NB4 (cell line): Measurements from ENCODE around the gene CASZ1.

Source experiments
- DNase-seq: peaks from one replicate; pipeline ENCODE4 v3.0.0; 2010; ENCODE audit warnings: low read depth
- H3K4me3 ChIP-seq: one replicate; pipeline ENCODE4 v1.5.1; 2011; ENCODE audit warnings: mild to moderate bottlenecking, low read depth, low read length, moderate library complexity
- MYC ChIP-seq: IDR thresholded peaks from 2 replicates; pipeline ENCODE4 v1.6.1; 2011; ENCODE audit warnings: low read depth, low read length
- POLR2A ChIP-seq: IDR thresholded peaks from 2 replicates; pipeline ENCODE4 v1.6.1; 2011; ENCODE audit warnings: mild to moderate bottlenecking; ENCODE audit not compliant: insufficient read length; ENCODE audit errors: extremely low read depth
- TF ChIP-seq, protein P1 (sequence below): IDR thresholded peaks from 2 replicates; pipeline ENCODE4 v1.6.1; 2011; ENCODE audit warnings: low read depth, low read length
- TF ChIP-seq, protein P2 (sequence below): IDR thresholded peaks from one replicate; pipeline ENCODE4 v1.5.1; 2012; ENCODE audit warnings: low read depth, low read length

Gene CASZ1

DNA sequence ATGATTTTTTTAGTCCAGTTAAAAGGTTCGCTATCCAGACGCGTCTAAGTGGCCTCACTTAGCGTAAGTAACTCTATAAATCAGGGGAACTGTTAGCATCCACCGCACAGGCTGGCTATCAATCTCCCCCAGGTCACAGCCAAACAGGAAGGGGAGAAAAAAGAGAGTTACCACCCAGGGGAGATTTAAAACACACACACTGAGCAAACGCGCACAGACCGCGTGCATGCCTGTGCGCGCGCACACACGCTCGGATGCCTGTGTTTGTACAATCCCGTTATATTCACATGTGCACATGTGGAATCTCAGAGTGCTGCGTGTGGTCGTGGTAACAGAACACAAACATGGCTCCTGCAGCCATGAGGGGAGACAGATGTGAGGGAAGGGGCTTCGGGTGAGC lies 125.4 kb downstream of the CASZ1 start:
- no peak overlapping the region for H3K4me3 ChIP-seq
- no peak for DNase-seq
- TF ChIP-seq, protein P1, sequence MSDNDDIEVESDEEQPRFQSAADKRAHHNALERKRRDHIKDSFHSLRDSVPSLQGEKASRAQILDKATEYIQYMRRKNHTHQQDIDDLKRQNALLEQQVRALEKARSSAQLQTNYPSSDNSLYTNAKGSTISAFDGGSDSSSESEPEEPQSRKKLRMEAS: no peak
- TF ChIP-seq POLR2A: no peak
- no peak for TF ChIP-seq MYC
- TF ChIP-seq, protein P2, sequence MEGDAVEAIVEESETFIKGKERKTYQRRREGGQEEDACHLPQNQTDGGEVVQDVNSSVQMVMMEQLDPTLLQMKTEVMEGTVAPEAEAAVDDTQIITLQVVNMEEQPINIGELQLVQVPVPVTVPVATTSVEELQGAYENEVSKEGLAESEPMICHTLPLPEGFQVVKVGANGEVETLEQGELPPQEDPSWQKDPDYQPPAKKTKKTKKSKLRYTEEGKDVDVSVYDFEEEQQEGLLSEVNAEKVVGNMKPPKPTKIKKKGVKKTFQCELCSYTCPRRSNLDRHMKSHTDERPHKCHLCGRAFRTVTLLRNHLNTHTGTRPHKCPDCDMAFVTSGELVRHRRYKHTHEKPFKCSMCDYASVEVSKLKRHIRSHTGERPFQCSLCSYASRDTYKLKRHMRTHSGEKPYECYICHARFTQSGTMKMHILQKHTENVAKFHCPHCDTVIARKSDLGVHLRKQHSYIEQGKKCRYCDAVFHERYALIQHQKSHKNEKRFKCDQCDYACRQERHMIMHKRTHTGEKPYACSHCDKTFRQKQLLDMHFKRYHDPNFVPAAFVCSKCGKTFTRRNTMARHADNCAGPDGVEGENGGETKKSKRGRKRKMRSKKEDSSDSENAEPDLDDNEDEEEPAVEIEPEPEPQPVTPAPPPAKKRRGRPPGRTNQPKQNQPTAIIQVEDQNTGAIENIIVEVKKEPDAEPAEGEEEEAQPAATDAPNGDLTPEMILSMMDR: no peak

DNA sequence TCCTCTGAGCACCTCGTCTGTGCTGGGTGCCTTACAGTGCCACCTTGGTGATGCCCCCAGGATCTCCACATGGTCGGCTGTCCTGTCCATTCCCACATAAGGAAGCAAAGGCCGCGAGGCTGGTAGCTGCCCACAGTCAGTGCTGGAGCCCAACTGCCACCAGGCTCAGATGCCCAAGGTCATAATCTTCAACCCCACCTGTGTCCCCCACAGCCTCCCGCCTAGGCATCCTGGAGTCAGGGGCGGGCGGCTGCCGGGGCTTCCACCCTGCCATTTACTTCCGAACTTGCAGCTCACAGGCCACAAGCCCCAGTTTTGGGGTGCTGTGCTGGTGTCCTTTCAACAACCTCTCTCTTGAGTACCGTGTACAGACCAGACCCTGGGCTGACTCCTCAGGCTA lies 126.3 kb downstream of the CASZ1 start:
- DNase-seq: no peak
- no peak for TF ChIP-seq MYC
- no peak for TF ChIP-seq POLR2A
- TF ChIP-seq, protein P1: no peak
- TF ChIP-seq, protein P2: no peak
- H3K4me3 ChIP-seq: no peak overlapping the region

DNA sequence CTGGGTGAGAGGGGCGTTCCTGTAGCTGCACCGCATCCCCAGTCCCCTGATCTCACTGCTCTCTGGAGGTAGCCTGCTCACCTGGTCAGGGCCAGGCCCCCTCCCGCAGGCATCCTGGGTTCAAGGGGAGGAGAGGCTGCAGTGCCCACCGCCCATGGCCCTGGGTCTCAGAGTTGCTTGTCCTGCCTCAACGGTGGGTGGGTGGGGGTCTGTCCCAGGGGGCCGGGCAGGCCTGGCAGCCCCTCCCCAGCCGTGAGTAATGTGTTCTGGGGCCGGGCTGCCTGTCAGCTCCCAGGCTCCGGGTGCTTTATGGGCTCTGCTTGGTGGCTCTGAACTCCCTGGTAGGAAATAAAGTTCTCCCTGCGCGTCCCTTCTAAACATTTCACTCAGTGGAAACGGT lies 126.9 kb downstream of the CASZ1 start:
- TF ChIP-seq POLR2A (no peak), MYC (no peak)
- TF ChIP-seq, protein P1: no peak
- TF ChIP-seq, protein P2: no peak
- DNase-seq: no peak
- no peak overlapping the region for H3K4me3 ChIP-seq

DNA sequence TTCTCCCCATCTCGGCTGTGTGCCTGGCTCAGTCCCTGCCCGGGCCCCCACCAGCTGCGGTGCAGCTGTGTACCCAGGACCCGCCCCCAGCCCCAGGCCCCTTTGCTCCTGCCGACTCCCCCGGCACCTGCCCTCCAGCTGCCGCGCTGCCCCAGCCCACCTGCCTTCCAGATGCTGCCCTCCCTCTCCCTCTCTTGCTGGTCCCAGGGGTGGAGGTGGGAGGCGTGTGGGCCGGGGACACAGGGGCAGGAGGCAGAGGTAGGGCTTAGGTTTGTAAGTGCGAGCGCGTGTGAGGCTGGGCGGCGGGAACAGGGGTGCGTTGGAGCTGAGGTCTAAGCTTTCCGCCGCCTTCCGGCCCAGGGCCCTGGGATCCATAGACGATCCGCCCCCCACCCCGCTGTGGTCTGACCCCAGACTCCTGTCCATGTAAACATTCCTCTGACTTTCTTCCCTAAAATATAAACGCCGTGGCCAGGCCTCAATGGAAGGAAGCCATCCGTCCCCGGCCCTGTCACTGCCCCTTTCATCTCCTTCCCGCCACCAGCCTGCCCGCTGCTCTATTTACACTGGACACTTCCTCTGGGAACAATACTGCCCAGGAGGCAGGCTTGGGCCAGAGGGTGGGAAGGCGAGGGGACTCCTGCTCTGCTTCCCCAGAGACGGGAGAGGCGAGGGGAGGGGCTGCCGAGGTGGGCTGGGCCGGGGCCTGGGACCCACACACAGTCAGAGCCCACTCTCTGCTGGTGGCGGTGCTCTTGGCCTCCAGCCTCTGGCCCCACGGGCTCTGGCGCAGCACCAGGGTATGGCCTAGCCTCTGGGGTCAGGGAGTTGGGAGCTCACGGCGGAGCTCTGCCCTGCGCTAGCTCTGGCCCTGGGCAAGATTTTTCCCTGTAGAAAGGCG lies 128.3 kb downstream of the CASZ1 start:
- no peak overlapping the region for H3K4me3 ChIP-seq
- TF ChIP-seq, protein P1: no peak
- TF ChIP-seq POLR2A (no peak), MYC (no peak)
- TF ChIP-seq, protein P2: no peak
- DNase-seq: no peak

DNA sequence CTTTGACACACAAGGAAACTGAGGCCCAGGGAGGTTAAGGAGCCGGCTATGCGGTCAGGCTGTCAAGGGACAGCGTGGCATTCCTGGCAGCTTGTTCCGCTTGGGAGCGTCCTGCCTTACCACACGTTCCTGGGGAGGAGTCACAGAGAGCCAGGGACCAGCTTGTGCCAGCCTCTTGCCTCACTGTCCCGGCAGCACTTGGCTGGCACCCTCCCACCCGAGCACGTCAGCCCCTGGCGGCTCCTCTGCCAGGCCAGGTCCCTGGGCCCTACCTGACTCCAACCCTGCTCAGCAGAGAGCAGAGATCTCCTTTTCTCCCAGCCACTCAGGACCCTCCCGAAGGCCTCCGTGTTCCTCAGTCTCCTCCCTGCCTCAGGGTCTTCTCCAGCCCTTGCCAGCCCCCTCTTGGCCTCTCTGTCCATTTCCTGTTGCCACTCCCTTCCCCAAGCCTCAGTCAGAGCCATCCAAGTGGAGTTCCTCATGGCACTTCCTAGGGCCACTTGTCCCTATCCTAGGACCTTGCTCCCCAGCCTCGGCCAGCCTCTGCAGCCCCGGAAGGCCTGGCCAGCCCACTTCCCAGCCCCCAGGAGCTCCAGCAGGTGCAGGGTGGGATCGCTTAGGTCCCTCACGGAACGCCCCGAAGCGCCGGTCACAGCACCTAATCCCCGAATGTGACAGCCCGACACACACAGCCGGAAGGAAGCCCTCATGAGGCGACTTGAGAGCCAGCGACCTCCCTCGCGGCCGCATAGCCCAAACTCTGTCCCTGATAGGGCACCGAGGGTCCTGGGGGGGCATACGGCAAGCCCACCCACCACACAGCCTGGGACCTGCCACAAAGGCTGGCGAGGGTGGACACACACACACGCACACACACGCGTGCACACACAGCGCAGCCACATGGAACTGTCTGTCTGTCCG lies 130.3 kb downstream of the CASZ1 start:
- H3K4me3 ChIP-seq: no peak overlapping the region
- no peak for DNase-seq
- TF ChIP-seq, protein P2: no peak
- no peak for TF ChIP-seq MYC
- TF ChIP-seq, protein P1: no peak
- no peak for TF ChIP-seq POLR2A
